Effector CD4-positive, alpha-beta T cell (primary cell): ENCODE data around the gene PRLHR.
A peak's percentile ranks its signal among the peaks of the same experiment; 100 is the strongest.

ENCODE experiments used
- DNase-seq: peaks from one replicate; pipeline ENCODE4 v3.0.0-alpha.2; 2020

Gene PRLHR

GRCh38 chr10:118586911-118587310 lies 8.5 kb downstream of the PRLHR start:
- DNase-seq: no peak

- DNase-seq: no peak
Measured at GRCh38 chr10:118585794-118586193, 9.7 kb downstream of the PRLHR start.

- DNase-seq: no peak
Measured at GRCh38 chr10:118585234-118585633, 10.2 kb downstream of the PRLHR start.

GRCh38 chr10:118584181-118584954 lies 11.1 kb downstream of the PRLHR start:
- DNase-seq: no peak

- no peak for DNase-seq
Measured at GRCh38 chr10:118583611-118584010, 11.8 kb downstream of the PRLHR start.

GRCh38 chr10:118582511-118582910 lies 12.9 kb downstream of the PRLHR start:
- no peak for DNase-seq

- DNase-seq: no peak
Measured at GRCh38 chr10:118581340-118581739, 14.1 kb downstream of the PRLHR start.

- no peak for DNase-seq
Measured at GRCh38 chr10:118580702-118581101, 14.7 kb downstream of the PRLHR start.

GRCh38 chr10:118573512-118573911 lies 21.9 kb downstream of the PRLHR start:
- no peak for DNase-seq

GRCh38 chr10:118572256-118573041 lies 23.0 kb downstream of the PRLHR start:
- no peak for DNase-seq

- no peak for DNase-seq
Measured at GRCh38 chr10:118571123-118571522, 24.3 kb downstream of the PRLHR start.

GRCh38 chr10:118570591-118570990 lies 24.9 kb downstream of the PRLHR start:
- DNase-seq: no peak

GRCh38 chr10:118569882-118570252 lies 25.6 kb downstream of the PRLHR start:
- DNase-seq: no peak

GRCh38 chr10:118569241-118569881 lies 26.1 kb downstream of the PRLHR start:
- DNase-seq: no peak

GRCh38 chr10:118568327-118568848 lies 27.1 kb downstream of the PRLHR start:
- peak; percentile 51 for DNase-seq

GRCh38 chr10:118567701-118568248 lies 27.7 kb downstream of the PRLHR start:
- no peak for DNase-seq

GRCh38 chr10:118566911-118567310 lies 28.5 kb downstream of the PRLHR start:
- no peak for DNase-seq

- no peak for DNase-seq
Measured at GRCh38 chr10:118565301-118566075, 30.0 kb downstream of the PRLHR start.

GRCh38 chr10:118564652-118565051 lies 30.8 kb downstream of the PRLHR start:
- no peak for DNase-seq

GRCh38 chr10:118564114-118564513 lies 31.3 kb downstream of the PRLHR start:
- no peak for DNase-seq

GRCh38 chr10:118563373-118563890 lies 32.0 kb downstream of the PRLHR start:
- no peak for DNase-seq

- no peak for DNase-seq
Measured at GRCh38 chr10:118562851-118563250, 32.6 kb downstream of the PRLHR start.
